ENCODE data around the gene FCN3.

DNA sequence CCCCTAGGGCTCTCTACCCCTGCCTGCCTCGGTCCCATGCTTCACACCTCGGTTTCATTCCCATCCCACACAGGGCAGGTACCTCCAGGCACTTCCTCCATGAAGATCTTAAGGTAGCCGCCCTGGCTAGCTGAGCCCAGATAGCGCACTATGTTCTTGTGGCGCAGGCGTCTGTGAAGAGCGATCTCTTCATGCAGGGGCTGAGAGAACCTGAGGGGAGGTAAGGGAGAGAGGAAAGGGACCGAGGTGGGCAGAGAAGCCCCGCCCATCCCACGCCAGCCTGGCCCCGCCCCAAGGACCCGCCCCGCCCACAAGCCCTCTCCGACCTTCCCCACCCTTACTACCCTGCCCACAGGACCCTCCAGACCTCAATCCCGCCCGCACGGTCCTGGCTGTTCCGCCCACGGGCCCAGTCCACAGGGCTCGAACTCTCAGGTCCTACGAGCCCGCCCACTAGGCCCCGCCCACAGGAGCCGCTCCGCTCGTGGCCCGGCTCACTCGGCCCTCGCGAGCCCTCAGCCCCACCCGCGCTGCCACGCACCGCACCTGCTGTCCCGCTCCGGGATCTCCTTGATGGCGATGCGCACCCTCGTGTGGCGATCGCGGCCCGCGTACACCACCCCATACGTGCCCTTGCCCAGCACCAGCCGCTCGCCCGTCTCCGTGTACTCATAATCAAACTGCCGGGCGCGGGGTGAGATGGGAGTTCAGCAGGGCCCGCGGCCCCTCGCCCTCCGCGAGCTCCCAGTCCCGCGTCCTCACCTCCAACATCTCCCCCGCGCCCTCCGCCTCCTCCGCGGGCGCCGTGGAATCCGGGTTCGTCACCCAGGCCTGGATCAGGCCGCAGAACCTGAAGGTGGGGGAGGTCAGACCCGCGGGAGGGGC is 14.2 kb downstream of the FCN3 start:
- TF ChIP-seq, protein P1, sequence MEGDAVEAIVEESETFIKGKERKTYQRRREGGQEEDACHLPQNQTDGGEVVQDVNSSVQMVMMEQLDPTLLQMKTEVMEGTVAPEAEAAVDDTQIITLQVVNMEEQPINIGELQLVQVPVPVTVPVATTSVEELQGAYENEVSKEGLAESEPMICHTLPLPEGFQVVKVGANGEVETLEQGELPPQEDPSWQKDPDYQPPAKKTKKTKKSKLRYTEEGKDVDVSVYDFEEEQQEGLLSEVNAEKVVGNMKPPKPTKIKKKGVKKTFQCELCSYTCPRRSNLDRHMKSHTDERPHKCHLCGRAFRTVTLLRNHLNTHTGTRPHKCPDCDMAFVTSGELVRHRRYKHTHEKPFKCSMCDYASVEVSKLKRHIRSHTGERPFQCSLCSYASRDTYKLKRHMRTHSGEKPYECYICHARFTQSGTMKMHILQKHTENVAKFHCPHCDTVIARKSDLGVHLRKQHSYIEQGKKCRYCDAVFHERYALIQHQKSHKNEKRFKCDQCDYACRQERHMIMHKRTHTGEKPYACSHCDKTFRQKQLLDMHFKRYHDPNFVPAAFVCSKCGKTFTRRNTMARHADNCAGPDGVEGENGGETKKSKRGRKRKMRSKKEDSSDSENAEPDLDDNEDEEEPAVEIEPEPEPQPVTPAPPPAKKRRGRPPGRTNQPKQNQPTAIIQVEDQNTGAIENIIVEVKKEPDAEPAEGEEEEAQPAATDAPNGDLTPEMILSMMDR (IDR thresholded peaks at IDR 0.05; ENCODE audit: extremely low read depth in 1 of 2, insufficient read depth in 1 of 2, low read depth in 1 of 2, low read length in 2 of 2): no peak
- TF ChIP-seq POLR2AphosphoS5 (IDR thresholded peaks at IDR 0.05; ENCODE audit: insufficient read depth, low read depth, low read length) (no peak), EZH2 (IDR thresholded peaks at IDR 0.05; ENCODE audit: borderline replicate concordance, low read depth, low read length, severe bottlenecking) (no peak), POLR2A (IDR thresholded peaks at IDR 0.05; ENCODE audit: low read depth, low read length) (no peak), GATA2 (IDR thresholded peaks at IDR 0.05; ENCODE audit: insufficient read depth, insufficient read length, low read depth, low read length) (no peak), FOS (IDR thresholded peaks at IDR 0.05; ENCODE audit: borderline replicate concordance, insufficient read depth, low read length) (no peak)
